ENCODE results near the gene MRPS11. TPM values are rescaled to one million over a fixed set of nuclear protein-coding genes. Genes with fewer than 3 reads are reported as not detected.

Gene MRPS11
- total and polyA plus RNA-seq, 2 of the 4 experiments (the other 2 are of a cell fraction), result 66.1 to 87.8 TPM

GRCh38 chr15:88509964-88510363, 42.5 kb downstream of the MRPS11 start:
- H2BK5ac ChIP-seq (ENCODE audit: low read depth, low read length, poor library complexity, severe bottlenecking), result no peak overlapping the region
- peaks cover 6% of the 10 kb centered on the region; the same call in 1 of the 2 replicates for H3K9me1 ChIP-seq (ENCODE audit: insufficient read depth, low read length)
- BruUV-seq (replicated peaks), result no TSS peak
- H3K18ac ChIP-seq (ENCODE audit: low read depth, low read length), result no peak overlapping the region
- H3K27me3 ChIP-seq (ENCODE audit: control insufficient read depth, insufficient read depth, low read length), result no peaks in the 10 kb centered on the region
- no peak overlapping the region for H3K9ac ChIP-seq (ENCODE audit: low read depth, low read length)
- no peak overlapping the region for H3K4me2 ChIP-seq (ENCODE audit: low read depth, low read length)
- no peak overlapping the region for H2AK5ac ChIP-seq (ENCODE audit: low read depth, low read length)
- H2BK15ac ChIP-seq (ENCODE audit: low read depth, low read length), result no peak overlapping the region
- H3K14ac ChIP-seq (replicated peaks; ENCODE audit: low read depth, low read length), result no peak overlapping the region
- no peak overlapping the region for H3K4ac ChIP-seq (ENCODE audit: low read depth, low read length)
- ATAC-seq (ENCODE audit: low read depth), result no peak
- H4K8ac ChIP-seq (ENCODE audit: low read depth in 2 of 2, low read length in 2 of 2), result no peak overlapping the region
- no peak for DNase-seq
- intact Hi-C loops (cut with micrococcal nuclease), result no loop called here
- CTCF ChIA-PET, result interaction anchor here (1.0 kb wide), 1 partner anchor 12 kb away, joined by 3 read pairs; no protein-coding TSS in a partner anchor
- no peak for TF ChIP-seq MXI1 (IDR thresholded peaks at IDR 0.05; ENCODE audit: borderline replicate concordance, low read depth, low read length)
- no peak for TF ChIP-seq ELK1 (IDR thresholded peaks at IDR 0.05; ENCODE audit: borderline replicate concordance, low read depth, low read length)
- TF ChIP-seq NFE2L2 (IDR thresholded peaks at IDR 0.05; ENCODE audit: low read depth, low read length), result no peak
- TF ChIP-seq RFX5 (IDR thresholded peaks at IDR 0.05; ENCODE audit: low read depth, low read length), result no peak
- no peak for TF ChIP-seq RAD21 (IDR thresholded peaks at IDR 0.05; ENCODE audit: low read length)
- TF ChIP-seq CHD1 (IDR thresholded peaks at IDR 0.05; ENCODE audit: low read depth, low read length), result no peak
- TF ChIP-seq USF2 (IDR thresholded peaks at IDR 0.05; ENCODE audit: low read depth, low read length), result no peak
- H3K36me3 ChIP-seq (ENCODE audit: control insufficient read depth, insufficient read depth, low read length), result peaks cover 7% of the 10 kb centered on the region
- no peaks in the 10 kb centered on the region for H3K9me3 ChIP-seq (ENCODE audit: control insufficient read depth, insufficient read depth, low read length)
- H2AK9ac ChIP-seq (replicated peaks; ENCODE audit: low read depth, low read length, poor library complexity), result no peak overlapping the region
- H3K23ac ChIP-seq (ENCODE audit: low read depth, low read length), result no peak overlapping the region
- no peak overlapping the region for H3K27ac ChIP-seq (ENCODE audit: insufficient read depth, low read length)
- POLR2A ChIA-PET (ENCODE audit: unreplicated experiment), result no interaction called here
- no peak overlapping the region for H2AFZ ChIP-seq (replicated peaks; ENCODE audit: low read length, poor library complexity)
- no peak overlapping the region for H4K5ac ChIP-seq (ENCODE audit: low read depth, low read length)
- H3K79me1 ChIP-seq (ENCODE audit: low read depth in 1 of 2, low read length in 2 of 2), result peaks cover 0 to 7% of the 10 kb centered on the region in 2 experiments; a peak in 1 of 4 replicates
- H2BK20ac ChIP-seq (ENCODE audit: low read depth, low read length), result no peak overlapping the region
- H4K91ac ChIP-seq (ENCODE audit: insufficient read depth, low read depth, low read length), result no peak overlapping the region
- H3K4me1 ChIP-seq (ENCODE audit: control insufficient read depth, insufficient read depth, low read length), result peaks cover 9% of the 10 kb centered on the region
- H3K56ac ChIP-seq (ENCODE audit: extremely low read depth, insufficient read depth, low read length), result no peak overlapping the region
- H3K4me3 ChIP-seq (ENCODE audit: insufficient read depth, low read depth, low read length), result no peak overlapping the region
- H4K20me1 ChIP-seq (ENCODE audit: insufficient read depth, low read length), result no peaks in the 10 kb centered on the region
- dilution Hi-C loops (cut with HindIII; ENCODE audit: low sequenced_read_pairs, unreplicated experiment), result no loop called here
- no peak overlapping the region for H2BK120ac ChIP-seq (ENCODE audit: low read depth, low read length)
- in situ Hi-C loops (cut with MboI; ENCODE audit: low sequenced_read_pairs), result no loop called here

Data from IMR-90 (cell line).